ENCODE results near the gene CD2BP2.

DNA sequence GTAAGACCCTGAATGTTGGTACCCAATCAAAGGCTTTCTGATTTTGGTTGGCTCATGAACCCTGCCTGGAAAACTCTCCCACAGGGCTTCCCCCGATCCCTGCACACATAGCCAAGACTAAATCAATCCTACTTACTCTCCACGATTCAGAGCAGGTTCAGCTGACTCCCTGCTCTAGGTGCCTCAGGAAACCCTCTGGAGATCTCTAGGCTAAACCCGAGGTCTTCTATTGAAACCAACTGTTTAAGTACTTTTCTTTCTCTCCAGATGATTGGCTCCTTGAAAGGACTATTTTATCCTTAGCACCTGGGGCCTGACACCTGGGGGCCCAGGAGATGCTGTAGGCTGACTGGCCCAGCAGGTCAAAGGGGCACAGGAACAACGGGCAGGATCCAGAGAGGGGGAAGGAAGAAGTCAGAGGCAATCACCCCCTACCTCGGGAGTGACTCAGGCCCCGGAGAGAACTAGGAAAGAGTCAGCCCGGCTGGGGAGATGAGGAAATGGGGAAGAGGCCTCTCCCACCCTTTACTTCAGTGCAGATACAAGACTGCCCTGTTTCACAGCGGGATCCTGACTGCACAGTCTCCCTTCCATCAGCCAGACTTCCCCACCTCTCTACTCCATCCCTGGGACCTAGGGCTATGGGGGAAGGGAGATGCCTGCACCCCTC lies 13.1 kb upstream of the CD2BP2 start:
- TF ChIP-seq, protein P1, sequence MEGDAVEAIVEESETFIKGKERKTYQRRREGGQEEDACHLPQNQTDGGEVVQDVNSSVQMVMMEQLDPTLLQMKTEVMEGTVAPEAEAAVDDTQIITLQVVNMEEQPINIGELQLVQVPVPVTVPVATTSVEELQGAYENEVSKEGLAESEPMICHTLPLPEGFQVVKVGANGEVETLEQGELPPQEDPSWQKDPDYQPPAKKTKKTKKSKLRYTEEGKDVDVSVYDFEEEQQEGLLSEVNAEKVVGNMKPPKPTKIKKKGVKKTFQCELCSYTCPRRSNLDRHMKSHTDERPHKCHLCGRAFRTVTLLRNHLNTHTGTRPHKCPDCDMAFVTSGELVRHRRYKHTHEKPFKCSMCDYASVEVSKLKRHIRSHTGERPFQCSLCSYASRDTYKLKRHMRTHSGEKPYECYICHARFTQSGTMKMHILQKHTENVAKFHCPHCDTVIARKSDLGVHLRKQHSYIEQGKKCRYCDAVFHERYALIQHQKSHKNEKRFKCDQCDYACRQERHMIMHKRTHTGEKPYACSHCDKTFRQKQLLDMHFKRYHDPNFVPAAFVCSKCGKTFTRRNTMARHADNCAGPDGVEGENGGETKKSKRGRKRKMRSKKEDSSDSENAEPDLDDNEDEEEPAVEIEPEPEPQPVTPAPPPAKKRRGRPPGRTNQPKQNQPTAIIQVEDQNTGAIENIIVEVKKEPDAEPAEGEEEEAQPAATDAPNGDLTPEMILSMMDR (IDR thresholded peaks at IDR 0.05) = no peak
- TF ChIP-seq POLR2AphosphoS5 (IDR thresholded peaks at IDR 0.05; ENCODE audit: insufficient read depth in 1 of 2, low read depth in 1 of 2) (no peak), POLR2A (IDR thresholded peaks at IDR 0.05) (no peak)

Data from vagina (tissue), 2 donors.